Measurements from ENCODE around the gene GALNT16.

DNA sequence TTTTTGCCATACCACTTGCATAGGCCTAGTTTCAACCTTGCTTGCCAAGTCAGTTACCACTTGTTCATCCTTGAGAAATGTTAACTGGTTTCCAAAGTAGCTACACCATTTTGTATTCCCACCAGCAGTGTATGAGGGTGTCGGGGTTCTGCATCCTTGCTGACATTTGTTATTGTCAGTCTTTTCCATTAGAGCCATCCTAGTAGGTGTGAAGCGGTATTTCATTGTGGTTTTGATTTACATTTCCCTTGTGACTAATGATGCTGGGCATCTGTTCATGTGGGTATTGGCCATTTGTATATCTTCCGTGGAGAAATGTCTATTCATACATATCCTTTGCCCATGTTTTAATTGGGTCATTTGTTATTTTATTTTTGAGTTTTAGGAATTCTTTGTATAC, 27.6 kb upstream of the GALNT16 start:
- TF ChIP-seq, protein P1, sequence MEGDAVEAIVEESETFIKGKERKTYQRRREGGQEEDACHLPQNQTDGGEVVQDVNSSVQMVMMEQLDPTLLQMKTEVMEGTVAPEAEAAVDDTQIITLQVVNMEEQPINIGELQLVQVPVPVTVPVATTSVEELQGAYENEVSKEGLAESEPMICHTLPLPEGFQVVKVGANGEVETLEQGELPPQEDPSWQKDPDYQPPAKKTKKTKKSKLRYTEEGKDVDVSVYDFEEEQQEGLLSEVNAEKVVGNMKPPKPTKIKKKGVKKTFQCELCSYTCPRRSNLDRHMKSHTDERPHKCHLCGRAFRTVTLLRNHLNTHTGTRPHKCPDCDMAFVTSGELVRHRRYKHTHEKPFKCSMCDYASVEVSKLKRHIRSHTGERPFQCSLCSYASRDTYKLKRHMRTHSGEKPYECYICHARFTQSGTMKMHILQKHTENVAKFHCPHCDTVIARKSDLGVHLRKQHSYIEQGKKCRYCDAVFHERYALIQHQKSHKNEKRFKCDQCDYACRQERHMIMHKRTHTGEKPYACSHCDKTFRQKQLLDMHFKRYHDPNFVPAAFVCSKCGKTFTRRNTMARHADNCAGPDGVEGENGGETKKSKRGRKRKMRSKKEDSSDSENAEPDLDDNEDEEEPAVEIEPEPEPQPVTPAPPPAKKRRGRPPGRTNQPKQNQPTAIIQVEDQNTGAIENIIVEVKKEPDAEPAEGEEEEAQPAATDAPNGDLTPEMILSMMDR (IDR thresholded peaks at IDR 0.05): no peak
- no peak for TF ChIP-seq POLR2A (IDR thresholded peaks at IDR 0.05)
